Measurements from ENCODE around the gene CHP2. TPM values are rescaled to one million over a fixed set of nuclear protein-coding genes. Genes with fewer than 3 reads are reported as not detected.
A peak's percentile ranks its signal among the peaks of the same experiment; 100 is the strongest.

Gene CHP2
- total and polyA plus RNA-seq, 9 of the 15 experiments (the other 6 are each of a cell fraction or from before 2014, with no cell fraction given), result 0.23 to 1.1 (median 0.80) TPM

DNA sequence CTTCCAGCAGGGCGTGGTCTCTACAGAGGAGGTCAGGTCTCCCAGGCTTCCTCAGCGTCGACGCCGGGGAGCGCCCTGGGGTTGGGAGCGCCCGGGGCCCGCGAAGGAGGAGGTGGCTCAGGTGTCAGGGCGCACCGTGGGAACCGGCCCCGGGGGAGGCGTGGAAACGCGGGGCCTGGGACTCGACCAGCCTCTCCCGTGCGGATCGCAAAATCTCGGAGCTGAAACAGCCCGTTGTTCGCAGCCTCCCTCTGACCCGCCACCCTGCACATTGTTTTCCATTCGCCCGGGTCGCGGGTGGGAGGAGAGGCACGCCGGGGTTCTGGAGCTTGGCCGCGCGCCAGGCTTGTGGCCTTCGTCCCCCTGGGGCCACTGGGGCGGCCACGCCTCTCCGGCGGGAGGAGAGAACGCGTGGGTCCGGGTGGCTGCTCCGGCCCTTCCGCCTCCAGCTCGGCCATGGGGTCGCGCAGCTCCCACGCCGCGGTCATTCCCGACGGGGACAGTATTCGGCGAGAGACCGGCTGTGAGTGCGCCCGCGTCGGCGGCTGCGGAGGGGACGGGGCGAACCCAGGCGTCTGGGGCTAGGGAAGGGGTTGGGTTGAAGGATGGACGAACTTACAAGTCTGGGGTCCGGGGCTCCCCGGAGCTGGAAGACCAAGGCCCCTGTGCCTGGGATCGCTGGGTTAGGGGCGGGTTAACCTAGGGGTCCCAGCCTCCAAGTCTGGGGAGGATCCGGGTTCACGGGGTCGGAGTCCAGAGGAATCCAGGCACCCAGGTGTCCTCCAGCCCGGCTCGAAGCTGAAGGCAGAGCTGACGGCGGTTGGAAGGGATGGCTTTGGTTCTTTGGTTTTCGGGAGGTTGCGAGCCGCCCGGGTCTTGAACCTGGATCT is at the start of gene CHP2 (continued):
- TF ChIP-seq, protein P1, sequence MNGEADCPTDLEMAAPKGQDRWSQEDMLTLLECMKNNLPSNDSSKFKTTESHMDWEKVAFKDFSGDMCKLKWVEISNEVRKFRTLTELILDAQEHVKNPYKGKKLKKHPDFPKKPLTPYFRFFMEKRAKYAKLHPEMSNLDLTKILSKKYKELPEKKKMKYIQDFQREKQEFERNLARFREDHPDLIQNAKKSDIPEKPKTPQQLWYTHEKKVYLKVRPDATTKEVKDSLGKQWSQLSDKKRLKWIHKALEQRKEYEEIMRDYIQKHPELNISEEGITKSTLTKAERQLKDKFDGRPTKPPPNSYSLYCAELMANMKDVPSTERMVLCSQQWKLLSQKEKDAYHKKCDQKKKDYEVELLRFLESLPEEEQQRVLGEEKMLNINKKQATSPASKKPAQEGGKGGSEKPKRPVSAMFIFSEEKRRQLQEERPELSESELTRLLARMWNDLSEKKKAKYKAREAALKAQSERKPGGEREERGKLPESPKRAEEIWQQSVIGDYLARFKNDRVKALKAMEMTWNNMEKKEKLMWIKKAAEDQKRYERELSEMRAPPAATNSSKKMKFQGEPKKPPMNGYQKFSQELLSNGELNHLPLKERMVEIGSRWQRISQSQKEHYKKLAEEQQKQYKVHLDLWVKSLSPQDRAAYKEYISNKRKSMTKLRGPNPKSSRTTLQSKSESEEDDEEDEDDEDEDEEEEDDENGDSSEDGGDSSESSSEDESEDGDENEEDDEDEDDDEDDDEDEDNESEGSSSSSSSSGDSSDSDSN (IDR thresholded peaks at IDR 0.05; ENCODE audit: borderline replicate concordance in 1 of 2, low read depth in 2 of 2, low read length in 2 of 2), result 0 out of 4 replicates have a peak, but pooled peaks of 1 of the 2 experiments have one; percentile 72
- peak; percentile 54 for TF ChIP-seq CXXC5 (CRISPR knock-in tag; IDR thresholded peaks at IDR 0.05)
- TF ChIP-seq SIN3A (IDR thresholded peaks at IDR 0.05; ENCODE audit: borderline replicate concordance in 2 of 2, control insufficient read depth in 1 of 2, low read depth in 2 of 2, low read length in 2 of 2), result 0 out of 4 replicates have a peak, but pooled peaks of 1 of the 2 experiments have one; percentile 24
- TF ChIP-seq, protein P2, sequence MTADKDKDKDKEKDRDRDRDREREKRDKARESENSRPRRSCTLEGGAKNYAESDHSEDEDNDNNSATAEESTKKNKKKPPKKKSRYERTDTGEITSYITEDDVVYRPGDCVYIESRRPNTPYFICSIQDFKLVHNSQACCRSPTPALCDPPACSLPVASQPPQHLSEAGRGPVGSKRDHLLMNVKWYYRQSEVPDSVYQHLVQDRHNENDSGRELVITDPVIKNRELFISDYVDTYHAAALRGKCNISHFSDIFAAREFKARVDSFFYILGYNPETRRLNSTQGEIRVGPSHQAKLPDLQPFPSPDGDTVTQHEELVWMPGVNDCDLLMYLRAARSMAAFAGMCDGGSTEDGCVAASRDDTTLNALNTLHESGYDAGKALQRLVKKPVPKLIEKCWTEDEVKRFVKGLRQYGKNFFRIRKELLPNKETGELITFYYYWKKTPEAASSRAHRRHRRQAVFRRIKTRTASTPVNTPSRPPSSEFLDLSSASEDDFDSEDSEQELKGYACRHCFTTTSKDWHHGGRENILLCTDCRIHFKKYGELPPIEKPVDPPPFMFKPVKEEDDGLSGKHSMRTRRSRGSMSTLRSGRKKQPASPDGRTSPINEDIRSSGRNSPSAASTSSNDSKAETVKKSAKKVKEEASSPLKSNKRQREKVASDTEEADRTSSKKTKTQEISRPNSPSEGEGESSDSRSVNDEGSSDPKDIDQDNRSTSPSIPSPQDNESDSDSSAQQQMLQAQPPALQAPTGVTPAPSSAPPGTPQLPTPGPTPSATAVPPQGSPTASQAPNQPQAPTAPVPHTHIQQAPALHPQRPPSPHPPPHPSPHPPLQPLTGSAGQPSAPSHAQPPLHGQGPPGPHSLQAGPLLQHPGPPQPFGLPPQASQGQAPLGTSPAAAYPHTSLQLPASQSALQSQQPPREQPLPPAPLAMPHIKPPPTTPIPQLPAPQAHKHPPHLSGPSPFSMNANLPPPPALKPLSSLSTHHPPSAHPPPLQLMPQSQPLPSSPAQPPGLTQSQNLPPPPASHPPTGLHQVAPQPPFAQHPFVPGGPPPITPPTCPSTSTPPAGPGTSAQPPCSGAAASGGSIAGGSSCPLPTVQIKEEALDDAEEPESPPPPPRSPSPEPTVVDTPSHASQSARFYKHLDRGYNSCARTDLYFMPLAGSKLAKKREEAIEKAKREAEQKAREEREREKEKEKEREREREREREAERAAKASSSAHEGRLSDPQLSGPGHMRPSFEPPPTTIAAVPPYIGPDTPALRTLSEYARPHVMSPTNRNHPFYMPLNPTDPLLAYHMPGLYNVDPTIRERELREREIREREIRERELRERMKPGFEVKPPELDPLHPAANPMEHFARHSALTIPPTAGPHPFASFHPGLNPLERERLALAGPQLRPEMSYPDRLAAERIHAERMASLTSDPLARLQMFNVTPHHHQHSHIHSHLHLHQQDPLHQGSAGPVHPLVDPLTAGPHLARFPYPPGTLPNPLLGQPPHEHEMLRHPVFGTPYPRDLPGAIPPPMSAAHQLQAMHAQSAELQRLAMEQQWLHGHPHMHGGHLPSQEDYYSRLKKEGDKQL (CRISPR knock-in tag; IDR thresholded peaks at IDR 0.05; ENCODE audit: borderline replicate concordance), result 0 out of 2 replicates have a peak, but pooled peaks have one; percentile 48
- TF ChIP-seq, protein P3, sequence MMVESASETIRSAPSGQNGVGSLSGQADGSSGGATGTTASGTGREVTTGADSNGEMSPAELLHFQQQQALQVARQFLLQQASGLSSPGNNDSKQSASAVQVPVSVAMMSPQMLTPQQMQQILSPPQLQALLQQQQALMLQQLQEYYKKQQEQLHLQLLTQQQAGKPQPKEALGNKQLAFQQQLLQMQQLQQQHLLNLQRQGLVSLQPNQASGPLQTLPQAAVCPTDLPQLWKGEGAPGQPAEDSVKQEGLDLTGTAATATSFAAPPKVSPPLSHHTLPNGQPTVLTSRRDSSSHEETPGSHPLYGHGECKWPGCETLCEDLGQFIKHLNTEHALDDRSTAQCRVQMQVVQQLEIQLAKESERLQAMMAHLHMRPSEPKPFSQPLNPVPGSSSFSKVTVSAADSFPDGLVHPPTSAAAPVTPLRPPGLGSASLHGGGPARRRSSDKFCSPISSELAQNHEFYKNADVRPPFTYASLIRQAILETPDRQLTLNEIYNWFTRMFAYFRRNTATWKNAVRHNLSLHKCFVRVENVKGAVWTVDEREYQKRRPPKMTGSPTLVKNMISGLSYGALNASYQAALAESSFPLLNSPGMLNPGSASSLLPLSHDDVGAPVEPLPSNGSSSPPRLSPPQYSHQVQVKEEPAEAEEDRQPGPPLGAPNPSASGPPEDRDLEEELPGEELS (CRISPR knock-in tag; IDR thresholded peaks at IDR 0.05; ENCODE audit: borderline replicate concordance), result no peak
- TF ChIP-seq ZEB2 (IDR thresholded peaks at IDR 0.05), result 0 out of 2 replicates have a peak, but pooled peaks have one; percentile 16
- 0 out of 2 replicates have a peak, but pooled peaks have one; percentile 13 for TF ChIP-seq CREM (IDR thresholded peaks at IDR 0.05; ENCODE audit: low read depth)
- TF ChIP-seq NR1H2 (CRISPR knock-in tag; IDR thresholded peaks at IDR 0.05), result 0 out of 2 replicates have a peak, but pooled peaks have one; percentile 41
- TF ChIP-seq NR2C1 (IDR thresholded peaks at IDR 0.05), result no peak
- no peak for TF ChIP-seq NR2C1 (tag; IDR thresholded peaks at IDR 0.05)
- 0 out of 2 replicates have a peak, but pooled peaks have one; percentile 9 for TF ChIP-seq MYC (IDR thresholded peaks at IDR 0.05; ENCODE audit: low read depth, low read length)
- peak; percentile 63; the same call in 1 of the 2 replicates for TF ChIP-seq MYC (CRISPR knock-in tag; IDR thresholded peaks at IDR 0.05; ENCODE audit: borderline replicate concordance, low read depth)
- TF ChIP-seq ARID1B (IDR thresholded peaks at IDR 0.05), result 0 out of 2 replicates have a peak, but pooled peaks have one; percentile 29
- peak; percentile 67 for TF ChIP-seq CTBP1 (IDR thresholded peaks at IDR 0.05; ENCODE audit: borderline replicate concordance)
- TF ChIP-seq MCM5 (IDR thresholded peaks at IDR 0.05; ENCODE audit: low read depth), result no peak
- TF ChIP-seq MEF2D (tag; conservative IDR thresholded peaks at IDR 0.05; ENCODE audit: low read depth), result no peak

Measured in K562 (cell line).